Body of pancreas (tissue), 4 donors: ENCODE data around the gene TBC1D9B. TPM values are rescaled to one million over a fixed set of nuclear protein-coding genes. Genes with fewer than 3 reads are reported as not detected.

ENCODE experiments used
- ATAC-seq: fragments of 150-250 bp; one replicate; pipeline ENCODE4 v1.9.1; 2016
- DNase-seq, 4 donors: peaks; one replicate each; pipeline ENCODE4 v3.0.0-alpha.2; 2019
- H3K27ac ChIP-seq, 4 donors: fragments of 200-600 bp; sonication (generic); 1 replicate in 3 of 4; 2 replicates in 1 of 4; pipeline versions ENCODE4 v1.5.1 to v1.6.1; 2016 to 2019; ENCODE audit warnings: mild to moderate bottlenecking in 1 of 4, mixed read lengths in 1 of 4, moderate library complexity in 1 of 4
- H3K27me3 ChIP-seq, 2 donors: fragments of 200-600 bp; sonication (generic); one replicate each; pipeline ENCODE4 v1.6.0; 2016; ENCODE audit warnings: mild to moderate bottlenecking in 1 of 2
- H3K36me3 ChIP-seq, 2 donors: fragments of 200-600 bp; sonication (generic); replicated peaks in 1 of 2; 2 replicates each; pipeline ENCODE4 v1.5.1; 2016; ENCODE audit warnings: low read depth in 2 of 2; ENCODE audit not compliant: insufficient read depth in 1 of 2
- H3K4me1 ChIP-seq: fragments of 200-600 bp; sonication (generic); one replicate; pipeline ENCODE4 v1.6.0; 2016
- H3K4me3 ChIP-seq, 2 donors: fragments of 200-600 bp; sonication (generic); 1 replicate in 1 of 2; 2 replicates in 1 of 2; pipeline ENCODE4 v1.5.1; 2016 to 2019
- H3K9me3 ChIP-seq, 3 donors: fragments of 200-600 bp; sonication (generic); 1 replicate in 2 of 3; 2 replicates in 1 of 3; pipeline ENCODE4 v1.5.1; 2016
- CTCF ChIP-seq, 7 experiments: fragments of 450-650 bp in 4 of 7; fragments of 200-600 bp in 3 of 7; sonication (generic) in 3 of 7; IDR thresholded peaks; one replicate each; pipeline ENCODE4 v1.5.1; 2016 to 2019; ENCODE audit warnings: antibody characterized with exemption in 7 of 7
- POLR2A ChIP-seq, 3 donors: fragments of 450-650 bp; IDR thresholded peaks; one replicate each; pipeline ENCODE4 v1.6.1; 2016; ENCODE audit warnings: antibody characterized with exemption in 3 of 3, mild to moderate bottlenecking in 2 of 3
- WGBS, 2 donors: methylation state at CpG; one replicate each; pipeline ENCODE4 v1.1.5; 2017; 5-methylcytosine and 5-hydroxymethylcytosine counted together
- intact Hi-C: fragments of 100-400 bp; cut with DNase I; formaldehyde crosslinking; loops from one replicate; pipeline ENCODE4 v1.15.1; 2023
- total RNA-seq, 2 donors: library from RNA; depleted of rRNA; stranded (reverse); fragments of >200 nt; gene quantifications; one replicate each; pipeline ENCODE4 v1.1.0, GENCODE V29; 2016

Gene TBC1D9B
- total RNA-seq, 2 donors from 2014 or later, result 69.8 to 121 TPM

DNA sequence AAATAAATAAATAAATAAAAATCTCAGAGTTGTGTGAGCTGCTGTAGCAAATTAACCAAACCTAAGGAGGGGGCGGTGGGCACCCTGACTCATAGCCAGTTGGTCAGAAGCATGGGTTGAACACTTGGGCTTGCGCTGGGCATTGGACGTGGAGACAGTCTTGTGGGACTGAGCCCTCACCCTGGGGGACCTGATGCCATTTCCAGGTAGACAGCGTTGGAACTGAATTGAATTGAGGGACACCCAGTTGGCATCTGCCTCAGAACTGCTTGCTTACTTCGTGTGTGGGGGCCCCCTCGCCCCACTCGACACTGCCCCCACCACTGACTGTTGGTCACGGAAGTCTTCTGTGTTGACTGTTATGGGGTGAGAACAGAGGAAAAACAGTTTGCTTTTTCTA, 19.0 kb upstream of the TBC1D9B start:
- peaks cover 6% of the 10 kb centered on the region for H3K4me1 ChIP-seq
- DNase-seq (no peak), ATAC-seq (no peak)
- TF ChIP-seq CTCF (IDR thresholded peaks at IDR 0.05), result no peak
- no peak for TF ChIP-seq POLR2A (IDR thresholded peaks at IDR 0.05)
- 93% methylated on average over 8 of the region's 8 CpGs for whole genome bisulfite sequencing, 2 donors
- H3K36me3 ChIP-seq, result no peaks in the 10 kb centered on the region
- intact Hi-C loops, result no loop called here
- no peaks in the 10 kb centered on the region for H3K27me3 ChIP-seq
- H3K27ac ChIP-seq, result no peak overlapping the region
- H3K9me3 ChIP-seq, result no peaks in the 10 kb centered on the region
- H3K4me3 ChIP-seq, result no peak overlapping the region

GRCh38 chr5:179923436-179923835, 15.7 kb upstream of the TBC1D9B start:
- H3K27ac ChIP-seq, result no peak overlapping the region
- intact Hi-C loops, result no loop called here
- no peak for TF ChIP-seq POLR2A (IDR thresholded peaks at IDR 0.05)
- TF ChIP-seq CTCF (IDR thresholded peaks at IDR 0.05), result no peak
- no peak overlapping the region for H3K4me3 ChIP-seq
- DNase-seq (no peak), ATAC-seq (no peak)
- no peaks in the 10 kb centered on the region for H3K4me1 ChIP-seq
- no peaks in the 10 kb centered on the region for H3K9me3 ChIP-seq
- H3K27me3 ChIP-seq, result no peaks in the 10 kb centered on the region
- H3K36me3 ChIP-seq, result no peaks in the 10 kb centered on the region
- WGBS, 2 donors, result 76 to 80% methylated on average over 6 of the region's 6 CpGs

GRCh38 chr5:179920175-179920574, 12.5 kb upstream of the TBC1D9B start:
- Histone ChIP-seq H3K4me3 (no peak overlapping the region), H3K9me3 (no peaks in the 10 kb centered on the region), H3K27ac (no peak overlapping the region), H3K27me3 (no peaks in the 10 kb centered on the region), H3K36me3 (no peaks in the 10 kb centered on the region), H3K4me1 (no peaks in the 10 kb centered on the region)
- TF ChIP-seq POLR2A (IDR thresholded peaks at IDR 0.05), result no peak
- TF ChIP-seq CTCF (IDR thresholded peaks at IDR 0.05), result no peak
- intact Hi-C loops, result no loop called here
- ATAC-seq (no peak), DNase-seq (no peak)
- 80 to 83% methylated on average over 4 of the region's 4 CpGs for WGBS, 2 donors

- TF ChIP-seq CTCF (IDR thresholded peaks at IDR 0.05) (no peak), POLR2A (IDR thresholded peaks at IDR 0.05) (no peak)
- no peaks in the 10 kb centered on the region for H3K27me3 ChIP-seq
- H3K4me1 ChIP-seq, result no peaks in the 10 kb centered on the region
- no peaks in the 10 kb centered on the region for H3K9me3 ChIP-seq
- DNase-seq (no peak), ATAC-seq (no peak)
- no peak overlapping the region for H3K4me3 ChIP-seq
- no peaks in the 10 kb centered on the region for H3K36me3 ChIP-seq
- no peak overlapping the region for H3K27ac ChIP-seq
- 77 to 86% methylated on average over 7 to 20 of the region's 20 CpGs for WGBS, 2 donors
- intact Hi-C loops, result no loop called here
These were observed 11.9 kb upstream of the TBC1D9B start for GRCh38 chr5:179919487-179920060.

DNA sequence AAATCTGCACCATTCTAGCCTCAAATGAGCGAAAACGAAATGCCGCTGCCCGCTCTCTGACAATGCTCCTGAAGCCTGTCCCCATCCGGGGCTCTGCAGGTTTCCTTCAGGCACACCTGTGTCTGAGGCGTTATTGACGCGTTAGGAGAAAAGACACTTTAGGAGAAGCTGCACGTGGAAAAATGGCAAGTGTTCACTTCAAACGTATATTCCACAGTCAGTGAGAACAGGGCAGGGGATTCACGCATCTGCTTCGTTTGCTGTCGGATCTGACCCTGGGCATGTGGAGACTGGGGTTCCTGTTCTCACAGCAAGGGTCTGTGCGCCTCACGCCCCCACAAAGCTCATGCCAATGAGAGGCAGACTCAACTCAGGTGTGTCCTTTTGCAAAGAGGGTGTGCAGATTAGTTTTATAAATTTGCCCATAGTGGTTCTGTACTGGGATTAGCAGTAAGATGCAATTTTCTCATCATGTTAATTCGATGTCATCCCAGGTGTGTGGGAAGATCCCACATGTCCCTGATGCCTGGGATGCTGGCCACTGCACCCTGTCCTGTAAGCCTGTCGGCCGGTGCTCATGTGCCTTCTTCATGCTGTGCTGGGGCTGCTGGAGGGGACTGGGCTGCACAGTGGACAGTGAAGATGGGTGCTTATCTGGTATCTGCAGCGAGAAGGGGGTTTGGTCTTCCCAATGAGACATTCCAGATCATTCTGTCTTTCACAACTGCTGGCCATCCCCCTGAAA, 11.2 kb upstream of the TBC1D9B start:
- Histone ChIP-seq H3K9me3 (no peaks in the 10 kb centered on the region), H3K27ac (no peak overlapping the region), H3K4me3 (no peak overlapping the region), H3K36me3 (no peaks in the 10 kb centered on the region), H3K4me1 (no peaks in the 10 kb centered on the region), H3K27me3 (no peaks in the 10 kb centered on the region)
- intact Hi-C loops, result no loop called here
- DNase-seq (no peak), ATAC-seq (no peak)
- 87 to 89% methylated on average over 18 to 19 of the region's 19 CpGs for WGBS, 2 donors
- TF ChIP-seq CTCF (IDR thresholded peaks at IDR 0.05) (no peak), POLR2A (IDR thresholded peaks at IDR 0.05) (no peak)
